GM21367 (cell line): ENCODE measurements around the gene KCNN4.

Source experiments
- ATAC-seq: cut with Tn5 transposase; IDR thresholded peaks from one replicate; pipeline ENCODE4 v1.9.1; 2021; ENCODE audit not compliant: unreplicated experiment

KCNN4 gene

GRCh38 chr19:43751466-43752220, 29.1 kb downstream of the KCNN4 start:
- no peak for ATAC-seq

GRCh38 chr19:43749898-43750297, 30.9 kb downstream of the KCNN4 start:
- no peak for ATAC-seq

- ATAC-seq = no peak
These were observed 31.6 kb downstream of the KCNN4 start for GRCh38 chr19:43749152-43749551.

GRCh38 chr19:43748685-43749084, 32.1 kb downstream of the KCNN4 start:
- no peak for ATAC-seq

- no peak for ATAC-seq
These were observed 32.6 kb downstream of the KCNN4 start for GRCh38 chr19:43748205-43748594.

- ATAC-seq = no peak
These were observed 33.1 kb downstream of the KCNN4 start for GRCh38 chr19:43747557-43748204.

- ATAC-seq = no peak
These were observed 37.7 kb downstream of the KCNN4 start for GRCh38 chr19:43743059-43743458.

GRCh38 chr19:43741075-43741825, 39.5 kb downstream of the KCNN4 start:
- no peak for ATAC-seq

- no peak for ATAC-seq
These were observed 41.1 kb downstream of the KCNN4 start for GRCh38 chr19:43739439-43740235.

- no peak for ATAC-seq
These were observed 42.0 kb downstream of the KCNN4 start for GRCh38 chr19:43738780-43739211.

- ATAC-seq = no peak
These were observed 44.8 kb downstream of the KCNN4 start for GRCh38 chr19:43735957-43736356.

GRCh38 chr19:43735013-43735412, 45.8 kb downstream of the KCNN4 start:
- no peak for ATAC-seq

- no peak for ATAC-seq
These were observed 48.9 kb downstream of the KCNN4 start for GRCh38 chr19:43731846-43732245.

GRCh38 chr19:43731346-43731745, 49.4 kb downstream of the KCNN4 start:
- ATAC-seq = no peak

- no peak for ATAC-seq
These were observed 50.9 kb downstream of the KCNN4 start for GRCh38 chr19:43729919-43730318.

GRCh38 chr19:43727593-43727853, 53.2 kb downstream of the KCNN4 start:
- no peak for ATAC-seq

GRCh38 chr19:43726736-43727592, 53.8 kb downstream of the KCNN4 start:
- no peak for ATAC-seq

- ATAC-seq = no peak
These were observed 55.3 kb downstream of the KCNN4 start for GRCh38 chr19:43725468-43725867.

- ATAC-seq = no peak
These were observed 55.9 kb downstream of the KCNN4 start for GRCh38 chr19:43724896-43725295.

GRCh38 chr19:43723588-43723987, 57.2 kb downstream of the KCNN4 start:
- ATAC-seq = no peak
